GM12878 (cell line): ENCODE data around the gene PTPRN2. TPM values are rescaled to one million over a fixed set of nuclear protein-coding genes. Genes with fewer than 3 reads are reported as not detected.
"Not testable (repeated sequence)": the region's sequence is repeated elsewhere in the genome, so short reads cannot be mapped to it uniquely, and the experiment has no call there.

Experiments
- ATAC-seq: fragments of 200-7000 bp; cut with Tn5 transposase; 3 replicates; pipeline ENCODE4 v1.9.1; 2020; ENCODE audit warnings: mild to moderate bottlenecking, moderate library complexity
- BruUV-seq: library from RNA; stranded (reverse); fragments of 400-500 nt; replicated peaks from 2 replicates; lab custom pipeline; 2021; lab: Mats Ljungman, UMichigan
- CTCF ChIA-PET: fragments of 300-600 bp; sonication (Branson Sonifier 250); formaldehyde crosslinking; extraction: SDS; loops from one replicate; lab custom pipeline; 2021; ENCODE audit warnings: inconsistent platforms; lab: Yijun Ruan, JAX
- POLR2A ChIA-PET: fragments of 350-600 bp; formaldehyde crosslinking; extraction: SDS; loops from one replicate; lab custom pipeline; 2021; ENCODE audit warnings: inconsistent platforms; lab: Charles Lee
- RAD21 ChIA-PET: fragments of 300-600 bp; sonication (Branson Sonifier 250); formaldehyde crosslinking; loops from one replicate; lab custom pipeline; 2023; ENCODE audit warnings: antibody characterized with exemption; ENCODE audit not compliant: unreplicated experiment; lab: Charles Lee
- SMC1A ChIA-PET: fragments of 300-600 bp; sonication (Branson Sonifier 250); formaldehyde crosslinking; loops from one replicate; lab custom pipeline; 2023; ENCODE audit not compliant: unreplicated experiment, uncharacterized antibody; lab: Charles Lee
- DNase-seq: peaks from one replicate; pipeline ENCODE4 v3.0.0-alpha.2; 2011; ENCODE audit warnings: low read depth, low spot score
- FAIRE-seq: peaks from 3 replicates; lab custom pipeline; 2011; peaks lifted over from hg19 to GRCh38; lab: Jason Lieb, UNC
- H2AFZ ChIP-seq: 2 replicates; pipeline ENCODE4 v1.6.0; 2011; ENCODE audit warnings: low read depth, low read length, control low read depth; ENCODE audit not compliant: control insufficient read depth
- H3K27ac ChIP-seq: 2 replicates; pipeline ENCODE4 v1.5.1; 2011; ENCODE audit warnings: control low read depth; ENCODE audit not compliant: control insufficient read depth, insufficient read depth
- H3K27me3 ChIP-seq, 2 experiments: replicated peaks in 1 of 2; 2 replicates each; pipeline versions ENCODE4 v1.6.0 to v1.6.1; 2011; ENCODE audit warnings: low read length in 1 of 2; ENCODE audit not compliant: control insufficient read depth in 2 of 2, insufficient read depth in 2 of 2
- H3K36me3 ChIP-seq, 2 experiments: 2 replicates each; pipeline ENCODE4 v1.5.1; 2011; ENCODE audit warnings: low read length in 1 of 2; ENCODE audit not compliant: control insufficient read depth in 2 of 2, insufficient read depth in 2 of 2
- H3K4me1 ChIP-seq: 2 replicates; pipeline ENCODE4 v1.6.1; 2011; ENCODE audit warnings: mild to moderate bottlenecking, low read length, moderate library complexity, mixed read lengths; ENCODE audit not compliant: control insufficient read depth, insufficient read depth
- H3K4me2 ChIP-seq: 2 replicates; pipeline ENCODE4 v1.6.0; 2011; ENCODE audit warnings: control low read depth; ENCODE audit not compliant: control insufficient read depth, insufficient read depth
- H3K4me3 ChIP-seq: fragments of 200-600 bp; sonication (generic); 2 replicates; pipeline ENCODE4 v1.5.1; 2016
- H3K79me2 ChIP-seq: 2 replicates; pipeline ENCODE4 v1.6.0; 2011; ENCODE audit warnings: low read length; ENCODE audit not compliant: control insufficient read depth, insufficient read depth
- H3K9ac ChIP-seq: 2 replicates; pipeline ENCODE4 v1.8.0; 2011; ENCODE audit warnings: low read length, control low read depth, mixed read lengths; ENCODE audit not compliant: control insufficient read depth, insufficient read depth
- H3K9me3 ChIP-seq: replicated peaks from 3 replicates; pipeline ENCODE4 v1.5.1; 2011; ENCODE audit warnings: mild to moderate bottlenecking, low read length; ENCODE audit not compliant: control insufficient read depth, insufficient read depth
- H4K20me1 ChIP-seq: 2 replicates; pipeline ENCODE4 v1.6.0; 2011; ENCODE audit not compliant: control insufficient read depth, insufficient read depth
- CBX5 ChIP-seq: sonication (generic); IDR thresholded peaks from 2 replicates; pipeline ENCODE4 v1.6.1; 2016; ENCODE audit warnings: low read depth, moderate library complexity, mild to moderate bottlenecking, inconsistent platforms
- CREB1 ChIP-seq: IDR thresholded peaks from 2 replicates; pipeline ENCODE4 v1.6.1; 2012; ENCODE audit warnings: low read depth, mild to moderate bottlenecking, inconsistent platforms
- DPF2 ChIP-seq: fragments of 450-650 bp; IDR thresholded peaks from 2 replicates; pipeline ENCODE4 v1.6.1; 2017; ENCODE audit warnings: mild to moderate bottlenecking
- HDAC2 ChIP-seq: fragments of 200-600 bp; sonication (generic); IDR thresholded peaks from 2 replicates; pipeline ENCODE4 v1.6.1; 2017
- HDAC6 ChIP-seq: fragments of 200-600 bp; sonication (generic); IDR thresholded peaks from one replicate; pipeline ENCODE4 v1.8.0; 2017; ENCODE audit warnings: antibody characterized with exemption; ENCODE audit not compliant: unreplicated experiment
- IKZF2 ChIP-seq, 2 experiments: fragments of 450-650 bp; IDR thresholded peaks; 2 replicates each; pipeline ENCODE4 v1.6.1; 2017; ENCODE audit warnings: mild to moderate bottlenecking in 2 of 2, moderate library complexity in 2 of 2
- POU2F2 ChIP-seq: IDR thresholded peaks from 3 replicates; pipeline ENCODE4 v1.6.1; 2011; ENCODE audit warnings: low read depth, mild to moderate bottlenecking, low read length, borderline replicate concordance
- SPI1 ChIP-seq: IDR thresholded peaks from 2 replicates; pipeline ENCODE4 v1.6.1; 2011; ENCODE audit warnings: low read depth, mild to moderate bottlenecking, low read length, moderate library complexity, borderline replicate concordance; ENCODE audit not compliant: insufficient read depth
- SUPT20H ChIP-seq: IDR thresholded peaks from 2 replicates; pipeline ENCODE4 v1.6.1; 2011; ENCODE audit warnings: low read depth, mild to moderate bottlenecking, low read length, moderate library complexity, borderline replicate concordance; ENCODE audit not compliant: control insufficient read depth
- TBL1XR1 ChIP-seq: IDR thresholded peaks from 2 replicates; pipeline ENCODE4 v1.6.1; 2012; ENCODE audit warnings: low read depth, low read length, improper control_type of control experiment
- YY1 ChIP-seq: IDR thresholded peaks from 2 replicates; pipeline ENCODE4 v1.6.1; 2011; ENCODE audit warnings: low read depth, mild to moderate bottlenecking, low read length
- ZSCAN29 ChIP-seq: fragments of 450-650 bp; IDR thresholded peaks from 2 replicates; pipeline ENCODE4 v1.6.1; 2017; ENCODE audit warnings: mild to moderate bottlenecking, moderate library complexity
- WGBS: methylation state at CpG from one replicate; pipeline ENCODE4 v1.1.6; 2016; ENCODE audit warnings: low lambda C conversion rate; ENCODE audit not compliant: insufficient replicate concordance, insufficient coverage; ENCODE audit errors: missing lambda C conversion rate; 5-methylcytosine and 5-hydroxymethylcytosine counted together
- in situ Hi-C: fragments of 300-500 bp; cut with MboI; formaldehyde crosslinking; loops from 9 replicates; pipeline ENCODE4 v1.14.3; 2018; ENCODE audit warnings: mixed read lengths
- intact Hi-C: fragments of 100-400 bp; cut with micrococcal nuclease; formaldehyde crosslinking; loops from one replicate; pipeline ENCODE4 v1.14.2; 2022; ENCODE audit not compliant: unreplicated experiment
- polyA plus RNA-seq, 11 experiments: library from polyadenylated mRNA; depleted of rRNA in 4 of 11; unstranded in 6 of 11; stranded (reverse) in 5 of 11; fragments of >200 nt; fragmentation: Nextera tagmentation in 4 of 11; fragmentation: Illumina TruSeq in 1 of 11; extraction: Ambion mirVana in 4 of 11; extraction: Trizol in 1 of 11; gene quantifications; 1 replicate in 1 of 11; 2 replicates in 10 of 11; pipeline versions ENCODE4 v1.2.1 to v1.2.3, GENCODE V29; 2011 to 2016; ENCODE audit warnings: inconsistent platforms in 2 of 11, missing spikeins in 2 of 11, low read depth in 1 of 11
- total RNA-seq, 4 experiments: library from RNA; depleted of rRNA in 3 of 4; stranded (reverse); fragments of >200 nt in 3 of 4; fragmentation: Illumina TruSeq in 1 of 4; extraction: Trizol in 1 of 4; gene quantifications; 2 replicates each; pipeline versions ENCODE4 v1.2.1 to v1.2.3, GENCODE V29; 2013 to 2021
- TF ChIP-seq, protein P1 (sequence below): IDR thresholded peaks from 2 replicates; pipeline ENCODE4 v1.6.1; 2012; ENCODE audit warnings: low read depth, low read length, improper control_type of control experiment
- TF ChIP-seq, protein P2 (sequence below): IDR thresholded peaks from 2 replicates; pipeline ENCODE4 v1.6.1; 2012; ENCODE audit warnings: low read depth, low read length, improper control_type of control experiment
- TF ChIP-seq, protein P3 (sequence below): IDR thresholded peaks from 2 replicates; pipeline ENCODE4 v1.6.1; 2012; ENCODE audit warnings: low read length, inconsistent platforms

Gene PTPRN2
- total and polyA plus RNA-seq, 10 of the 15 experiments (the other 5 are each of a cell fraction or from before 2014, with no cell fraction given), result 5.4 TPM; not detected in 9

DNA sequence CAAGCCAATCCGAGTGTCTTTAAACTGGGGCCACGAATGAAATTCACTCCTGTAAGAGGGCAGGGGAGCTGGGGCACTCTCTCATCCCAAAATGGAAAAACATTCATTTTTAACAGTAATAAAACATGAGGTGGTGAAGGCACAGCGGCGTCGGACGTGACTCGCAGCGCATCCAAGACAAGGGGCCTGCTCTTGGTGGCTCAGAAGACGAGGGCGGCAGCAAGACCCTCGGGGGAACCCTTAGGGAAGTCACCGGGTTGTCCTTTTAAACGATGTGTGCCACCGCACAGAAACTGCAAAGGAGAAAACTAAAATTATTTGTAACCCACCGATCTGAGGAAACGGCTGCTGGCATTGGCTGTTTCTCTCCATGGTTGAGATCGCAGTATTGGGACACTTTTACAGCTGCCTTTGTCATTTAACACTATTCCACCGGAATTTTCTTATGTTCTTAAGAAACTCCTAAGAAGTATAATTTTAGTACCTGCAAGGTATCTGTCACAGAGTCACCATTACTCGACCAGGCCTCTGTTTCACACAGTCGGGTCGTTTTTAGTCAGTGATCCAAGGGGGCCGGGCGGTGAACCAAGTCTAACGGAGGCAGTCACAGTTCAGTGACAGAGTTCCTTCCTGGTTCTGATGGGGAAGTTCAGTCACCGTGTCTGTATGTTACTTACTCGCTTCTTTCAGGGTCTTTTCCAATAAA, 159.3 kb downstream of the PTPRN2 start:
- ChIA-PET SMC1A (interaction anchor here (1.4 kb wide), 1 partner anchor 11 kb away, joined by 3 read pairs; no protein-coding TSS in a partner anchor), CTCF (no interaction called here), RAD21 (no interaction called here), POLR2A (no interaction called here)
- no peaks in the 10 kb centered on the region for H3K36me3 ChIP-seq
- no peaks in the 10 kb centered on the region for H4K20me1 ChIP-seq
- H3K4me2 ChIP-seq, result no peak overlapping the region
- TF ChIP-seq, protein P1, sequence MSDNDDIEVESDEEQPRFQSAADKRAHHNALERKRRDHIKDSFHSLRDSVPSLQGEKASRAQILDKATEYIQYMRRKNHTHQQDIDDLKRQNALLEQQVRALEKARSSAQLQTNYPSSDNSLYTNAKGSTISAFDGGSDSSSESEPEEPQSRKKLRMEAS, result no peak
- no peak for TF ChIP-seq POU2F2
- no peak for TF ChIP-seq CREB1
- no peak for TF ChIP-seq TBL1XR1
- TF ChIP-seq ZSCAN29, result no peak
- TF ChIP-seq SPI1, result no peak
- TF ChIP-seq, protein P2, sequence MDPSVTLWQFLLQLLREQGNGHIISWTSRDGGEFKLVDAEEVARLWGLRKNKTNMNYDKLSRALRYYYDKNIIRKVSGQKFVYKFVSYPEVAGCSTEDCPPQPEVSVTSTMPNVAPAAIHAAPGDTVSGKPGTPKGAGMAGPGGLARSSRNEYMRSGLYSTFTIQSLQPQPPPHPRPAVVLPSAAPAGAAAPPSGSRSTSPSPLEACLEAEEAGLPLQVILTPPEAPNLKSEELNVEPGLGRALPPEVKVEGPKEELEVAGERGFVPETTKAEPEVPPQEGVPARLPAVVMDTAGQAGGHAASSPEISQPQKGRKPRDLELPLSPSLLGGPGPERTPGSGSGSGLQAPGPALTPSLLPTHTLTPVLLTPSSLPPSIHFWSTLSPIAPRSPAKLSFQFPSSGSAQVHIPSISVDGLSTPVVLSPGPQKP, result no peak
- no peak for TF ChIP-seq DPF2
- TF ChIP-seq YY1, result no peak
- TF ChIP-seq, protein P3, sequence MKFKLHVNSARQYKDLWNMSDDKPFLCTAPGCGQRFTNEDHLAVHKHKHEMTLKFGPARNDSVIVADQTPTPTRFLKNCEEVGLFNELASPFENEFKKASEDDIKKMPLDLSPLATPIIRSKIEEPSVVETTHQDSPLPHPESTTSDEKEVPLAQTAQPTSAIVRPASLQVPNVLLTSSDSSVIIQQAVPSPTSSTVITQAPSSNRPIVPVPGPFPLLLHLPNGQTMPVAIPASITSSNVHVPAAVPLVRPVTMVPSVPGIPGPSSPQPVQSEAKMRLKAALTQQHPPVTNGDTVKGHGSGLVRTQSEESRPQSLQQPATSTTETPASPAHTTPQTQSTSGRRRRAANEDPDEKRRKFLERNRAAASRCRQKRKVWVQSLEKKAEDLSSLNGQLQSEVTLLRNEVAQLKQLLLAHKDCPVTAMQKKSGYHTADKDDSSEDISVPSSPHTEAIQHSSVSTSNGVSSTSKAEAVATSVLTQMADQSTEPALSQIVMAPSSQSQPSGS, result no peak
- no peak for TF ChIP-seq SUPT20H
- TF ChIP-seq CBX5, result no peak
- no peak for TF ChIP-seq HDAC6
- TF ChIP-seq HDAC2, result no peak
- no peak for TF ChIP-seq IKZF2 (IDR thresholded peaks at IDR 0.05)
- H3K4me3 ChIP-seq, result no peak overlapping the region
- in situ Hi-C loops, result no loop called here
- no peak for ATAC-seq
- no peak overlapping the region for H3K27ac ChIP-seq
- H3K9me3 ChIP-seq, result no peaks in the 10 kb centered on the region; the same call in 2 of the 3 replicates
- no peak for FAIRE-seq
- no peaks in the 10 kb centered on the region for H3K79me2 ChIP-seq
- no peaks in the 10 kb centered on the region for H3K27me3 ChIP-seq
- 51% methylated on average over 26 of the region's 26 CpGs for WGBS
- no peak for DNase-seq
- no peaks in the 10 kb centered on the region for H3K4me1 ChIP-seq
- BruUV-seq, result no TSS peak
- H2AFZ ChIP-seq, result no peak overlapping the region
- intact Hi-C loops, result no loop called here
- H3K9ac ChIP-seq, result no peak overlapping the region

DNA sequence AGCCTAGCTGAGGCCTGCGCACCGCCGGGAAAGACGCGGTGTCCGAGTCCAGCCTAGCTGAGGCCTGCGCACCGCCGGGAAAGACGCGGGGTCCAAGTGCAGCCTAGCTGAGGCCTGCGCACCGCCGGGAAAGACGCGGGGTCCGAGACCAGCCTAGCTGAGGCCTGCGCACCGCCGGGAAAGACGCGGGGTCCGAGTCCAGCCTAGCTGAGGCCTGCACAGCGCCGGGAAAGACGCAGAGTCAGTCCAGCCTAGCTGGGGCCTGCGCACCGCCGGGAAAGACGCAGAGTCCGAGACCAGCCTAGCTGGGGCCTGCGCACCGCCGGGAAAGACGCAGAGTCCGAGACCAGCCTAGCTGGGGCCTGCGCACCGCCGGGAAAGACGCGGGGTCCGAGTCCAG, 161.9 kb downstream of the PTPRN2 start:
- H2AFZ ChIP-seq, POLR2A ChIA-PET, H3K9ac ChIP-seq, CTCF ChIA-PET, H3K79me2 ChIP-seq, BruUV-seq, intact Hi-C loops, H3K27me3 ChIP-seq, DNase-seq, SMC1A ChIA-PET, H3K36me3 ChIP-seq, H3K9me3 ChIP-seq, H3K4me3 ChIP-seq, ATAC-seq, H3K27ac ChIP-seq, in situ Hi-C loops, RAD21 ChIA-PET, H3K4me2 ChIP-seq, H4K20me1 ChIP-seq, FAIRE-seq, H3K4me1 ChIP-seq: not testable (repeated sequence)
- WGBS, result 87% methylated on average over 21 of the region's 42 CpGs
